OCI-LY3 (cell line): ENCODE results near the gene SERPINE2.

ENCODE experiments used
- EZH2phosphoT487 ChIP-seq: fragments of 200-600 bp; shearing (Covaris generic); IDR thresholded peaks from 2 replicates; pipeline ENCODE4 v1.6.1; 2018; ENCODE audit warnings: antibody characterized with exemption, mixed run types, low read depth
- TF ChIP-seq, protein P1 (sequence below): fragments of 200-600, 300-600 bp; sonication (generic); IDR thresholded peaks from 2 replicates; pipeline ENCODE4 v1.5.1; 2014; ENCODE audit warnings: antibody characterized with exemption, low read length, low read depth

- no peak for TF ChIP-seq EZH2phosphoT487
- TF ChIP-seq, protein P1, sequence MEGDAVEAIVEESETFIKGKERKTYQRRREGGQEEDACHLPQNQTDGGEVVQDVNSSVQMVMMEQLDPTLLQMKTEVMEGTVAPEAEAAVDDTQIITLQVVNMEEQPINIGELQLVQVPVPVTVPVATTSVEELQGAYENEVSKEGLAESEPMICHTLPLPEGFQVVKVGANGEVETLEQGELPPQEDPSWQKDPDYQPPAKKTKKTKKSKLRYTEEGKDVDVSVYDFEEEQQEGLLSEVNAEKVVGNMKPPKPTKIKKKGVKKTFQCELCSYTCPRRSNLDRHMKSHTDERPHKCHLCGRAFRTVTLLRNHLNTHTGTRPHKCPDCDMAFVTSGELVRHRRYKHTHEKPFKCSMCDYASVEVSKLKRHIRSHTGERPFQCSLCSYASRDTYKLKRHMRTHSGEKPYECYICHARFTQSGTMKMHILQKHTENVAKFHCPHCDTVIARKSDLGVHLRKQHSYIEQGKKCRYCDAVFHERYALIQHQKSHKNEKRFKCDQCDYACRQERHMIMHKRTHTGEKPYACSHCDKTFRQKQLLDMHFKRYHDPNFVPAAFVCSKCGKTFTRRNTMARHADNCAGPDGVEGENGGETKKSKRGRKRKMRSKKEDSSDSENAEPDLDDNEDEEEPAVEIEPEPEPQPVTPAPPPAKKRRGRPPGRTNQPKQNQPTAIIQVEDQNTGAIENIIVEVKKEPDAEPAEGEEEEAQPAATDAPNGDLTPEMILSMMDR: no peak
Observed at GRCh38 chr2:224041554-224041953, 2.5 kb upstream of the SERPINE2 start.
